ENCODE measurements around the gene IL1R2. TPM values are rescaled to one million over a fixed set of nuclear protein-coding genes. Genes with fewer than 3 reads are reported as not detected.

The IL1R2 gene
- total RNA-seq, 1 experiment from 2014 or later = 0.22 TPM

- POLR2A ChIA-PET = no interaction called here
- CTCF ChIA-PET = interaction anchor here (0.6 to 2.3 kb wide), 5 partner anchors 13 to 574 kb away, joined by 4 to 28 read pairs (median 5); partner anchors contain the start of gene IL1R2
- TF ChIP-seq ATF1 (CRISPR knock-in tag; IDR thresholded peaks at IDR 0.05) (no peak), SMAD4 (CRISPR knock-in tag; IDR thresholded peaks at IDR 0.05) (no peak), E2F4 (CRISPR knock-in tag; IDR thresholded peaks at IDR 0.05; ENCODE audit: borderline replicate concordance, low read depth) (no peak), STAT6 (CRISPR knock-in tag; conservative IDR thresholded peaks at IDR 0.05; ENCODE audit: low read depth) (no peak), CREM (CRISPR knock-in tag; IDR thresholded peaks at IDR 0.05) (no peak), TCF7 (CRISPR knock-in tag; IDR thresholded peaks at IDR 0.05; ENCODE audit: low read depth) (no peak), ARID4B (CRISPR knock-in tag; IDR thresholded peaks at IDR 0.05; ENCODE audit: borderline replicate concordance) (no peak), ELF4 (CRISPR knock-in tag; IDR thresholded peaks at IDR 0.05; ENCODE audit: low read depth) (no peak), ZNF138 (CRISPR knock-in tag; conservative IDR thresholded peaks at IDR 0.05) (no peak), ZNF423 (CRISPR knock-in tag; IDR thresholded peaks at IDR 0.05) (no peak), RORB (CRISPR knock-in tag; IDR thresholded peaks at IDR 0.05) (no peak), USF1 (CRISPR knock-in tag; IDR thresholded peaks at IDR 0.05) (no peak), MLX (CRISPR knock-in tag; IDR thresholded peaks at IDR 0.05) (no peak), ZBTB21 (CRISPR knock-in tag; IDR thresholded peaks at IDR 0.05; ENCODE audit: borderline replicate concordance) (no peak), OVOL2 (CRISPR knock-in tag; IDR thresholded peaks at IDR 0.05; ENCODE audit: borderline replicate concordance) (no peak)
- DNase-seq (ENCODE audit: low spot score) (no peak), ATAC-seq (no peak)
- Mint-ChIP-seq H3K4me1 (peaks cover 4% of the 10 kb centered on the region), H3K27ac (no peak overlapping the region), H3K4me3 (no peak overlapping the region), H3K27me3 (ENCODE audit: low read depth) (no peaks in the 10 kb centered on the region; the same call in 1 of the 2 replicates), H3K36me3 (no peaks in the 10 kb centered on the region), H3K9me3 (no peaks in the 10 kb centered on the region)
Observed at GRCh38 chr2:102004581-102004980, 12.8 kb downstream of the IL1R2 start.

GRCh38 chr2:102005449-102005848 is 13.7 kb downstream of the IL1R2 start:
- no peaks in the 10 kb centered on the region; the same call in 1 of the 2 replicates for H3K27me3 Mint-ChIP-seq (ENCODE audit: low read depth)
- no peak overlapping the region for H3K27ac Mint-ChIP-seq
- TF ChIP-seq USF2 (CRISPR knock-in tag; IDR thresholded peaks at IDR 0.05) = 0 out of 2 replicates have a peak, but pooled peaks have one; percentile 13
- TF ChIP-seq AR (CRISPR knock-in tag; IDR thresholded peaks at IDR 0.05) = no peak
- TF ChIP-seq E2F4 (CRISPR knock-in tag; IDR thresholded peaks at IDR 0.05; ENCODE audit: borderline replicate concordance, low read depth) = no peak
- DNase-seq (ENCODE audit: low spot score) (no peak), ATAC-seq (no peak)
- no peak overlapping the region for H3K4me3 Mint-ChIP-seq
- peaks cover 4% of the 10 kb centered on the region for H3K4me1 Mint-ChIP-seq
- ChIA-PET POLR2A (no interaction called here), CTCF (interaction anchor here (0.9 to 2.3 kb wide), 16 partner anchors 11 to 586 kb away, joined by 3 to 28 read pairs (median 5); no protein-coding TSS in a partner anchor)
- H3K9me3 Mint-ChIP-seq = no peaks in the 10 kb centered on the region
- no peaks in the 10 kb centered on the region for H3K36me3 Mint-ChIP-seq
